Upper lobe of left lung (tissue), 6 donors: ENCODE data around the gene TMEM201. TPM values are rescaled to one million over a fixed set of nuclear protein-coding genes. Genes with fewer than 3 reads are reported as not detected.
"Not testable (repeated sequence)": the region's sequence is repeated elsewhere in the genome, so short reads cannot be mapped to it uniquely, and the experiment has no call there.

ENCODE experiments used
- ATAC-seq, 2 donors: fragments of 200-7000 bp; cut with Tn5 transposase; one replicate each; pipeline ENCODE4 v1.9.1; 2022; ENCODE audit warnings: mild to moderate bottlenecking in 2 of 2, moderate library complexity in 2 of 2; ENCODE audit not compliant: low FRiP score in 2 of 2
- DNase-seq, 2 donors: peaks; one replicate each; pipeline ENCODE4 v3.0.0-alpha.2; 2019 to 2020
- H3K27ac ChIP-seq, 4 donors: fragments of 200-600 bp; sonication (generic); one replicate each; pipeline ENCODE4 v1.5.1; 2016 to 2019
- H3K27me3 ChIP-seq, 4 donors: fragments of 200-600 bp; sonication (generic); one replicate each; pipeline ENCODE4 v1.5.1; 2017 to 2019
- H3K36me3 ChIP-seq, 4 donors: fragments of 200-600 bp; sonication (generic); one replicate each; pipeline ENCODE4 v1.5.1; 2016 to 2019
- H3K4me1 ChIP-seq, 4 donors: fragments of 200-600 bp; sonication (generic); one replicate each; pipeline ENCODE4 v1.5.1; 2018 to 2019
- H3K4me3 ChIP-seq, 4 donors: fragments of 200-600 bp; sonication (generic); one replicate each; pipeline ENCODE4 v1.5.1; 2017 to 2019; ENCODE audit warnings: mild to moderate bottlenecking in 2 of 4, moderate library complexity in 1 of 4
- H3K9me3 ChIP-seq, 4 donors: fragments of 200-600 bp; sonication (generic); one replicate each; pipeline ENCODE4 v1.5.1; 2018 to 2019
- CTCF ChIP-seq, 6 experiments: fragments of 450-650 bp in 4 of 6; fragments of 200-600 bp in 2 of 6; sonication (generic) in 2 of 6; IDR thresholded peaks; one replicate each; pipeline ENCODE4 v1.5.1; 2016 to 2019; ENCODE audit warnings: antibody characterized with exemption in 6 of 6
- EP300 ChIP-seq, 4 donors: sonication (generic); formaldehyde crosslinking; IDR thresholded peaks; one replicate each; pipeline ENCODE4 v1.5.1; 2017; ENCODE audit warnings: antibody characterized with exemption in 4 of 4, control low read depth in 2 of 4
- POLR2A ChIP-seq, 4 donors: fragments of 450-650 bp; IDR thresholded peaks; one replicate each; pipeline ENCODE4 v1.5.1; 2016 to 2017; ENCODE audit warnings: antibody characterized with exemption in 4 of 4, mild to moderate bottlenecking in 2 of 4
- POLR2AphosphoS5 ChIP-seq, 2 donors: sonication (generic); formaldehyde crosslinking; IDR thresholded peaks; one replicate each; pipeline ENCODE4 v1.5.1; 2017; ENCODE audit warnings: antibody characterized with exemption in 2 of 2
- WGBS, 2 donors: methylation state at CpG; one replicate each; pipeline ENCODE4 v1.1.5; 2017 to 2018; 5-methylcytosine and 5-hydroxymethylcytosine counted together
- total RNA-seq, 6 donors: library from RNA; depleted of rRNA in 4 of 6; stranded (reverse); fragments of >200 nt in 4 of 6; gene quantifications; one replicate each; pipeline versions ENCODE4 v1.1.0 to v1.2.1, GENCODE V29; 2016 to 2021
- donor health status: DM: no; HTN: no; CAD: no; lungs with moderate emphysema.
- donor health status: DM: no; HTN: yes; CAD: no; lungs with severe emphysema.

The TMEM201 gene
- total RNA-seq, 6 donors from 2014 or later = 6.2 to 12.0 (median 8.1) TPM

- Histone ChIP-seq H3K27me3 (no peaks in the 10 kb centered on the region), H3K36me3 (peaks cover 0 to 10% (median 2%) of the 10 kb centered on the region in 4 donors), H3K4me1 (peaks cover 26 to 38% (median 30%) of the 10 kb centered on the region in 4 donors), H3K9me3 (no peaks in the 10 kb centered on the region), H3K27ac (peak overlapping the region in 2 of 4 donors; percentile 43 to 44), H3K4me3 (no peak overlapping the region)
- TF ChIP-seq EP300 (IDR thresholded peaks at IDR 0.05) (peak in 1 of 4 donors; percentile 56), POLR2A (IDR thresholded peaks at IDR 0.05) (no peak), CTCF (IDR thresholded peaks at IDR 0.05) (no peak), POLR2AphosphoS5 (IDR thresholded peaks at IDR 0.05) (peak in 1 of 2 donors; percentile 35)
- 16 to 21% methylated on average over 3 of the region's 3 CpGs for WGBS, 2 donors
- ATAC-seq = peak; percentile 82 to 89
- DNase-seq = peak in 1 of 2 donors; percentile 71
These were observed 27.3 kb upstream of the TMEM201 start for GRCh38 chr1:9561429-9561828.

GRCh38 chr1:9569267-9569666 lies 19.4 kb upstream of the TMEM201 start:
- no peak for ATAC-seq
- no peak for TF ChIP-seq POLR2AphosphoS5 (IDR thresholded peaks at IDR 0.05)
- TF ChIP-seq POLR2A (IDR thresholded peaks at IDR 0.05) = no peak
- TF ChIP-seq EP300 (IDR thresholded peaks at IDR 0.05) = no peak
- TF ChIP-seq CTCF (IDR thresholded peaks at IDR 0.05) = no peak

GRCh38 chr1:9570886-9571529 lies 17.7 kb upstream of the TMEM201 start:
- not testable (repeated sequence) for DNase-seq, H3K4me1 ChIP-seq, H3K27me3 ChIP-seq, H3K27ac ChIP-seq, H3K4me3 ChIP-seq, ATAC-seq, H3K9me3 ChIP-seq
- H3K36me3 ChIP-seq = peaks cover 0 to 10% (median 4%) of the 10 kb centered on the region in 4 donors
- WGBS, 2 donors = 78 to 85% methylated on average over 16 of the region's 16 CpGs

More at GRCh38 chr1:9569267-9569666, 19.4 kb upstream of the TMEM201 start:
- DNase-seq = no peak
- Histone ChIP-seq H3K27me3 (no peaks in the 10 kb centered on the region), H3K27ac (no peak overlapping the region), H3K4me3 (no peak overlapping the region), H3K9me3 (no peaks in the 10 kb centered on the region), H3K36me3 (peaks cover 0 to 8% (median 2%) of the 10 kb centered on the region in 4 donors), H3K4me1 (no peaks in the 10 kb centered on the region)
- 79 to 83% methylated on average over 1 of the region's 1 CpG for WGBS, 2 donors

- Histone ChIP-seq H3K27ac (no peak overlapping the region), H3K4me3 (no peak overlapping the region), H3K27me3 (no peaks in the 10 kb centered on the region), H3K9me3 (no peaks in the 10 kb centered on the region), H3K36me3 (peaks cover 0 to 16% (median 10%) of the 10 kb centered on the region in 4 donors), H3K4me1 (no peaks in the 10 kb centered on the region)
- ATAC-seq (no peak), DNase-seq (no peak)
- 82 to 95% methylated on average over 2 of the region's 2 CpGs for WGBS, 2 donors
- TF ChIP-seq POLR2AphosphoS5 (IDR thresholded peaks at IDR 0.05) = no peak
- no peak for TF ChIP-seq EP300 (IDR thresholded peaks at IDR 0.05)
- TF ChIP-seq POLR2A (IDR thresholded peaks at IDR 0.05) = no peak
- TF ChIP-seq CTCF (IDR thresholded peaks at IDR 0.05) = peak in 1 of 6 experiments; percentile 23
These were observed 15.0 kb upstream of the TMEM201 start for GRCh38 chr1:9573723-9574122.

GRCh38 chr1:9575486-9575885 lies 13.2 kb upstream of the TMEM201 start:
- Histone ChIP-seq H3K36me3 (peaks cover 0 to 25% (median 17%) of the 10 kb centered on the region in 4 donors), H3K9me3 (no peaks in the 10 kb centered on the region), H3K4me3 (no peak overlapping the region), H3K27ac (no peak overlapping the region), H3K4me1 (no peaks in the 10 kb centered on the region), H3K27me3 (no peaks in the 10 kb centered on the region)
- ATAC-seq = no peak
- TF ChIP-seq EP300 (IDR thresholded peaks at IDR 0.05) (no peak), POLR2AphosphoS5 (IDR thresholded peaks at IDR 0.05) (no peak), CTCF (IDR thresholded peaks at IDR 0.05) (no peak), POLR2A (IDR thresholded peaks at IDR 0.05) (no peak)
- 92 to 93% methylated on average over 6 of the region's 6 CpGs for WGBS, 2 donors
- DNase-seq = no peak
